Measurements from ENCODE around the gene ZNF256.

DNA sequence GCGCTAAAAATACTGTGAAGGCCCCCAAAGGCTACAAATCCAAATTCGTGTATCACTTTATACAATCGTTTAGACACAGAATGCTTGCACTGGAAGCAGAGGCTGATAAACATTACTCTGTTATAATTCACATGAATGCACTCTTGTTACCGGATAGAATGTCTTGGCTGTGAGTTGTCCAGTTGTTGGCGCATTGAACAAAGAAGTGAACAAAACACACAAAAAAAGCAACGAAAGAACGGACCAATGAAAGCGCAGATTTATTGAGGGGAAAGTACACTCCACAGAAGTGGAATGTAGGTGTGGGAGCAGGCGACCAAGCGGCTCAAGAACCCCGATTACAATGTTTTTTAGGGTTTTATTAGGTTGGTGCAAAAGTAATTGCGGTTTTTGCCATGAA, 11.8 kb downstream of the ZNF256 start:
- no peak for TF ChIP-seq EZH2 (IDR thresholded peaks at IDR 0.05; ENCODE audit: insufficient read depth, poor library complexity, severe bottlenecking)
- no peak for TF ChIP-seq EZH2phosphoT487 (IDR thresholded peaks at IDR 0.05; ENCODE audit: insufficient read depth, low read depth)
